GM18507 (cell line): Measurements from ENCODE around the gene RAB20.

ENCODE experiments used
- DNase-seq: peaks from one replicate; pipeline ENCODE4 v3.0.0; 2011; ENCODE audit warnings: low read depth; ENCODE audit not compliant: insufficient read length; ENCODE audit errors: extremely low spot score
- FAIRE-seq: peaks from 2 replicates; lab custom pipeline; 2011; peaks lifted over from hg19 to GRCh38; lab: Jason Lieb, UNC

Gene RAB20

GRCh38 chr13:110479648-110480047 lies 81.9 kb downstream of the RAB20 start:
- no peak for DNase-seq
- FAIRE-seq: no peak

DNA sequence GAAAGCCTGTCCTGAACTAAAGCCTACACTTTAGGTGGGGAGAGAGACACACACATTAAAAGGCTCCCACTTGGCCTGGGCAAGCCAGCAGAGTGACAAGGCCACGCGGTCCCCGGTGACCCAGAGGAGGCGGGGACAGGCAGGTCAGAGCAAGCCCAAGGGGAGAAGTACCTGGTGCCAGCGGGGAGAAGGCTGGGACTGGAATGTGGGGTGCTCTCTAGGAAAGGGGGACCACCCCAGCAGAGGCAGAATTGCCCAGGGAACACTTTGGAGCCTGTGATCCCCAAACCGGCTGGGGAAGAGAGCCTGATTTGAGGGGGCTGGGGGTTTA lies 82.3 kb downstream of the RAB20 start:
- DNase-seq: no peak
- no peak for FAIRE-seq

- FAIRE-seq (no peak), DNase-seq (no peak)
These were observed 82.9 kb downstream of the RAB20 start for GRCh38 chr13:110478405-110479214.

GRCh38 chr13:110477706-110478245 lies 83.7 kb downstream of the RAB20 start:
- no peak for DNase-seq
- no peak for FAIRE-seq

DNA sequence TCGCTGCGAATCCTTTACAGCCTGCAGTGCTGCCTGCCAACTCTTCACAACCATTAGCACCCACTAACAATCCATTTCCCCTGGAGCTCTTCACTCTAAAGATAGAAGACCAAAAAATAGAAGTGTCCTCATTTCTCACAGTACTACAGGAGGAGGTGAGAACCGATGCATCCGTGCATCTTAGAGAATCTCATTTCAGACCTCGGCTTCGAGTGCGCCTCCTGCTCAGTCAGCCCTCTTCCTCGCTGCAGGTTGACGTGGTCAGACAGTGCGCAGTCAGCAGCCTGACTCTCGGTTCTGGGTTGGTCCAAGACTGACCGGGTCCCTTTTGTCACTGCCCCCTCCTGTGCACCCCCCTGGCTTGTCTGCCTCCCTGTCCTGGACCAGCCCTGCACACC lies 85.3 kb downstream of the RAB20 start:
- no peak for FAIRE-seq

DNA sequence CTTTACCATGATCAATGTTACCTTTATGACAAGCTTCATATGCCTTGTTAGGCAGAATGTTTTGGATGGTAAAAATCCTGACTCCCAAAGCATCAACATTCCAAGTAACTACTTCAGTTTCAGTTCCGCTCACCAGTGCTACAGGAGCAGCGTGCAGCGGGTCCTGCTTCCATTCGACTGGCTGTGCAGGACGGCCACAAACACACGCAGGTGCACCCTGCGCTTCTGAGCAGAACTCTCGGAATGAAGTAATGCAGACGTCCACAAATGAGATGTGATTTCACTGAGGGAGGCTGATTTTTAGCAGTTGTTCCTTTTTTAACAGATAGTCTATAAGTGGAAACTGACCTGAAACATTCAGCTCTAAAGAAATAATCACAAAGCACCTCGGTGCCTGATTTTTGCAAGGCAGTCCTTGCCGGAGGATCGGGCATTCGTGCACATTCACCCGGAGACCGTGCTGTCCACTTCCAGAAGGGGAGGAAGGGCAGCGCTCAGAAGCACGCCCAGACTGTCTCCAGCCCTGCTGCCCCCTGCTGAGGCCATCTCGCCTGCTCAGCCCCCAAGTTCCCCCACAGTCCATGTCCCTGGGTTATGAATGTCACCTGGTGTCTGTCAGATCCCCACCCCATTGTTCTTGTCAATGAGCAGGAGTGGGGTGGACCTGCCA lies 85.8 kb downstream of the RAB20 start:
- peak; percentile 29 for DNase-seq
- FAIRE-seq: no peak

More for the DNA sequence above, 85.3 kb downstream of the RAB20 start:
- DNase-seq: no peak

GRCh38 chr13:110475117-110475516 lies 86.4 kb downstream of the RAB20 start:
- FAIRE-seq: no peak
- DNase-seq: no peak

DNA sequence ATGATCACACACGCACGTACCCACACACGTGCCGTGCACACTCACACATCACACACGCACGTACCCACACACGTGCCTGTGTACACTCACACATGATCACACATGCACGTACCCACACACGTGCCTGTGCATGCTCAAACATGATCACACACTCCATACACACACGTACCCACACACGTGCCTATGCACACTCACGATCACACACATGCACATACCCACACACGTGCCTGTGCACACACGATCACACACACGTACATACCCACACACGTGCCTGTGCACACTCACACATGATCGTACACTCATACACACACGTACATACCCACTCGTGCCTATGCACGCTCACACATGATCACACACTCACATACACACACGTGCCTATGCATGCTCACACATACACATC lies 86.8 kb downstream of the RAB20 start:
- no peak for FAIRE-seq
- DNase-seq: no peak
